Endothelial cell of umbilical vein (primary cell): ENCODE data around the gene OR10H5.

Source experiments
- CTCF ChIP-seq, 2 donors: IDR thresholded peaks; 1 replicate in 1 of 2; 2 replicates in 1 of 2; pipeline ENCODE4 v1.5.1; 2011; ENCODE audit warnings: low read length in 2 of 2, mild to moderate bottlenecking in 2 of 2, moderate library complexity in 2 of 2, control low read depth in 1 of 2, inconsistent platforms in 1 of 2, low read depth in 1 of 2; ENCODE audit not compliant: insufficient read depth in 1 of 2; ENCODE audit errors: extremely low read depth in 1 of 2
- EZH2 ChIP-seq: IDR thresholded peaks from 2 replicates; pipeline ENCODE4 v1.6.1; 2012; ENCODE audit warnings: borderline replicate concordance, low read depth, mild to moderate bottlenecking, moderate library complexity, low read length, inconsistent platforms; ENCODE audit not compliant: severe bottlenecking
- FOS ChIP-seq: IDR thresholded peaks from 2 replicates; pipeline ENCODE4 v1.6.1; 2011; ENCODE audit warnings: mild to moderate bottlenecking, low read length, moderate library complexity, borderline replicate concordance; ENCODE audit not compliant: insufficient read depth
- MAX ChIP-seq: IDR thresholded peaks from 2 replicates; pipeline ENCODE4 v1.6.1; 2011; ENCODE audit not compliant: insufficient read depth, insufficient read length
- MYC ChIP-seq: IDR thresholded peaks from one replicate; pipeline ENCODE4 v1.6.1; 2011; ENCODE audit warnings: mild to moderate bottlenecking, low read depth, low read length
- POLR2A ChIP-seq: IDR thresholded peaks from 2 replicates; pipeline ENCODE4 v1.6.1; 2012; ENCODE audit warnings: low read depth, mild to moderate bottlenecking, control low read depth, low read length
- POLR2AphosphoS5 ChIP-seq: IDR thresholded peaks from 2 replicates; pipeline ENCODE4 v1.6.1; 2012; ENCODE audit warnings: low read depth, mild to moderate bottlenecking, control low read depth, low read length, moderate library complexity; ENCODE audit not compliant: insufficient read depth

- TF ChIP-seq CTCF (IDR thresholded peaks at IDR 0.05; ENCODE audit: extremely low read depth in 1 of 2, insufficient read depth in 1 of 2, low read depth in 1 of 2, low read length in 2 of 2) (no peak), POLR2AphosphoS5 (no peak), POLR2A (no peak), EZH2 (no peak), MAX (no peak), FOS (no peak), MYC (no peak)
These were observed 2.6 kb downstream of the OR10H5 start for GRCh38 chr19:15790096-15790495.
